Bronchial epithelial cell (primary cell): ENCODE measurements around the gene SLC1A1. TPM values are rescaled to one million over a fixed set of nuclear protein-coding genes. Genes with fewer than 3 reads are reported as not detected.
"Not testable (repeated sequence)": the region's sequence is repeated elsewhere in the genome, so short reads cannot be mapped to it uniquely, and the experiment has no call there.

ENCODE experiments used
- DNase-seq: peaks from one replicate; pipeline ENCODE4 v3.0.0-alpha.2; 2010; ENCODE audit warnings: low read depth
- FAIRE-seq: peaks from 2 replicates; lab custom pipeline; 2011; peaks lifted over from hg19 to GRCh38; lab: Jason Lieb, UNC
- H3K27me3 ChIP-seq: 2 replicates; pipeline ENCODE4 v1.5.1; 2011; ENCODE audit warnings: low read length; ENCODE audit not compliant: control insufficient read depth, insufficient read depth
- H3K36me3 ChIP-seq: 2 replicates; pipeline ENCODE4 v1.5.1; 2011; ENCODE audit warnings: low read length; ENCODE audit not compliant: control insufficient read depth, insufficient read depth
- H3K4me3 ChIP-seq: 2 replicates; pipeline ENCODE4 v1.5.1; 2011; ENCODE audit warnings: mild to moderate bottlenecking, low read depth, low read length, control low read depth
- total RNA-seq: library from RNA; depleted of rRNA; stranded (reverse); fragments of >200 nt; gene quantifications from 2 replicates; pipeline ENCODE4 v1.2.1, GENCODE V29; 2014
- TF ChIP-seq, protein P1 (sequence below): IDR thresholded peaks from 2 replicates; pipeline ENCODE4 v1.5.1; 2011; ENCODE audit warnings: mild to moderate bottlenecking, moderate library complexity, low read length, control low read depth, inconsistent platforms; ENCODE audit not compliant: insufficient read depth, severe bottlenecking

SLC1A1 gene
- total RNA-seq, 1 donor from 2014 or later, result 1.1 TPM

DNA sequence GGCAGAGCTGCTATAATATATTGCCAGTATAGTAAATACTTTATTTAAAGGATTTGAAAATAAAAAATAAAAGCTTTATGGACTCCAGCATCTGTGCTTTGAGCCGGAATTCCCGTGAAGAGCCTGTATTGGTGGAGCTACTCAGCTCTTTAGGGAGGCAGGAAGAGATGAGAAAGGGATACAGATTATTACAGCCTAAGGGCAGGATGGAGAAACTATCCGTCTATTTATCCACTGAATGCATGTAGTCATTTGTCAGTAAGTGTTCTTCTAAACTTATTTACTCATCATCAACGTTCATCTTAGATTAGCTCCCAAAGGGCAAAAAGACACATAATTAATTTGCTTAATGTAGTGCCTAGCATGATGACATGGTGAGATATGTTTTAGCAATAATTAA lies 48.4 kb downstream of the SLC1A1 start:
- TF ChIP-seq, protein P1, sequence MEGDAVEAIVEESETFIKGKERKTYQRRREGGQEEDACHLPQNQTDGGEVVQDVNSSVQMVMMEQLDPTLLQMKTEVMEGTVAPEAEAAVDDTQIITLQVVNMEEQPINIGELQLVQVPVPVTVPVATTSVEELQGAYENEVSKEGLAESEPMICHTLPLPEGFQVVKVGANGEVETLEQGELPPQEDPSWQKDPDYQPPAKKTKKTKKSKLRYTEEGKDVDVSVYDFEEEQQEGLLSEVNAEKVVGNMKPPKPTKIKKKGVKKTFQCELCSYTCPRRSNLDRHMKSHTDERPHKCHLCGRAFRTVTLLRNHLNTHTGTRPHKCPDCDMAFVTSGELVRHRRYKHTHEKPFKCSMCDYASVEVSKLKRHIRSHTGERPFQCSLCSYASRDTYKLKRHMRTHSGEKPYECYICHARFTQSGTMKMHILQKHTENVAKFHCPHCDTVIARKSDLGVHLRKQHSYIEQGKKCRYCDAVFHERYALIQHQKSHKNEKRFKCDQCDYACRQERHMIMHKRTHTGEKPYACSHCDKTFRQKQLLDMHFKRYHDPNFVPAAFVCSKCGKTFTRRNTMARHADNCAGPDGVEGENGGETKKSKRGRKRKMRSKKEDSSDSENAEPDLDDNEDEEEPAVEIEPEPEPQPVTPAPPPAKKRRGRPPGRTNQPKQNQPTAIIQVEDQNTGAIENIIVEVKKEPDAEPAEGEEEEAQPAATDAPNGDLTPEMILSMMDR, result no peak
- no peaks in the 10 kb centered on the region for H3K36me3 ChIP-seq
- H3K27me3 ChIP-seq, result no peaks in the 10 kb centered on the region
- no peak for DNase-seq
- FAIRE-seq, result no peak
- no peak overlapping the region for H3K4me3 ChIP-seq

DNA sequence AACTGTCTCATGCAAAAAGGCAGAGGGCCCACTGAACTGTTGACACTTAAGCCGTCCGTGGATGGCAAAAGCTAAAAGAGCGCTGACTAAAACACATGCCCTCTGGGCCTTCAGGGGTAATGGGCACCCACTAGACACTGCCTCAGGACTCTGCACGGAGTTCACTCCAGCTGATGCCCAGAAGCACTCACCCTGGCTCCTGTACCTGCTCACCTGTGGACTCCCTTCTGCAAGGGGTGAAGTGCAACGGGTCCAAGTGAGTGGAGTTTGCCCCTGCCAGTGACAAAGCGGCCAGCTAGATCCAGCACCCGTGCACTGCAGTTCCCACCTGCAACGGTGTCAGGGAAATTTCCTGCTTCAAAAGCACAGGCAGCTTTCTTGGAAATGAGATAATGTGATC lies 50.2 kb downstream of the SLC1A1 start:
- FAIRE-seq (peak; percentile 58), DNase-seq (no peak)
- no peaks in the 10 kb centered on the region for H3K36me3 ChIP-seq
- no peaks in the 10 kb centered on the region for H3K27me3 ChIP-seq
- H3K4me3 ChIP-seq, result no peak overlapping the region
- TF ChIP-seq, protein P1, result no peak

DNA sequence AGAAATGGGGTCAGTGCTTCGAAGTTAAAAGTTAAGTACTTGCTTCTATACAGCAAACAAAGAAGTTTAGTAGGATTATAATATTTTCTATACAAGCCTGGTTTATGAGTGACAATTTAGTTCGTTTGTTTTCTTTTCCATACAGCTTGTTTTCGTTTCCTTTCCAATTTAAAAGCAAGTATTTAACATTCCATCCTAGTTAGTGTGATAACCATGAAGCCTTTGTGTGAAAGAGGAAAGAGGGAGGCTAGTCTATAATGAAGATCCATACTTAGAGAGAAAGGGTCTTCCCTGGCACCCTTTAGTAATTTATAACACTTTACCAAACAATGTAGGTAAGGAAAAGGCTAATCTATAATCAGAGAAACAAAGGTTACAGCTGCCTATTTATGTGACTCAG lies 51.0 kb downstream of the SLC1A1 start:
- Histone ChIP-seq H3K36me3 (no peaks in the 10 kb centered on the region), H3K4me3 (no peak overlapping the region), H3K27me3 (no peaks in the 10 kb centered on the region)
- DNase-seq, result no peak
- TF ChIP-seq, protein P1, result no peak
- FAIRE-seq, result no peak

DNA sequence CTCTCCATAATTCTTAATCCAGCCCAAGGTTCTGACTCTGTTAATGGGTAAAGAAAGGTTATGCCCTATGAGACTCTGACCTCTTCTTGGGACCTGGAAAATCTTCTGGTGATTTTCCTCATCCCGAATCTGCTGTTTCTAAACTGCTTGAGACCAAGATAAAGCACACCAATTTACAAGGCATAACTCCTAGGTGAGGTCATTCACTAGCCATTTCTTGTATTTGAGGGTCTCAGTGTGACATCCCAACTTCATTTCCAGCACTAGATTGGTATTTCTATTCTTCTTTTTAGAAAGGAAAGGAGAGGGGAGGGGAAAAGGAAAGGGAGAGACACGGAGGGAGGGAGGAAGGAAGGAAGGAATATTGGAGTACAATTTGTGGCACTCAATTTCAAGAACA lies 51.6 kb downstream of the SLC1A1 start:
- no peaks in the 10 kb centered on the region for H3K36me3 ChIP-seq
- H3K27me3 ChIP-seq, result no peaks in the 10 kb centered on the region
- DNase-seq (no peak), FAIRE-seq (no peak)
- TF ChIP-seq, protein P1, result no peak
- no peak overlapping the region for H3K4me3 ChIP-seq

DNA sequence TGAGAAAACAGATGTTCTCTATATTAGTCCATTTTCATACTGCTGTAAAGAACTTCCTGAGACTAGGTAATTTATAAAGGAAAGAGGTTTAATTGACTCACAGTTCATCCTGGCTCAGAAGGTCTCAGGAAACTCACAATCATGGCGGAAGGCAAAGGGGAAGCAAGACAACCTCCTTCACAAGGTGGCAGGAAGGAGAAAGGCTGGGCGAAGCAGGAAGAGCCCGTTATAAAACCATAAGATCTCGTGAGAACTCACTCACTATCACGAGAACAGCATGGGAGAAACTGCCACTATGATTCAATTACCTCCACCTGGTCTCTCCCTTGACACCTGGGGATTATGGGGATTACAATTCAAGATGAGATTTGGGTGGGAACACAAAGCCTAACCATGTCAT lies 54.4 kb downstream of the SLC1A1 start:
- H3K4me3 ChIP-seq, DNase-seq, H3K36me3 ChIP-seq, H3K27me3 ChIP-seq, FAIRE-seq: not testable (repeated sequence)

DNA sequence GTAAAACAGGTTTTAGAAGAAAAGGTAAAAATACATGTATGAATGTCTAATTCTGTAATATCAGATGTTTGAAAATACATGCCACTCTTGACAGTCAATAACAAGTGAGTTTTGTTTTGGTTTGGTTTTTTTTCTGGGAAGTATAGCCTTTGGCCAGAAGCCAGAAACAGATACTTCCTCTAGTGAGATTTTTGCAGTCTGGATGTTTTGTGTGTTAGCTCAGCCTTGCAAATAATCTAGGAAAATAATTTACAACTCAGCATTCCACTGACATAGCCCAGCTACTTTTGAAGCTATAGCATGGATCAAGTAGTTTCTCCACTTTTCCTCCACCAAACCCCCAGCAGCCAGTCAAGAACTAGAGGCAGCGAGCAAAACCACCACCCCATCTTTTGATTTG lies 56.7 kb downstream of the SLC1A1 start:
- TF ChIP-seq, protein P1, result no peak
- no peak for FAIRE-seq

More for the DNA sequence above, 56.7 kb downstream of the SLC1A1 start:
- peak; percentile 13 for DNase-seq
- H3K4me3 ChIP-seq, result no peak overlapping the region
- no peaks in the 10 kb centered on the region for H3K27me3 ChIP-seq
- H3K36me3 ChIP-seq, result no peaks in the 10 kb centered on the region
